HPDE6-E6E7 (cell line): ENCODE data around the gene SLC17A3.

ENCODE experiments used
- DNase-seq: peaks from one replicate; pipeline ENCODE4 v3.0.0; 2011; ENCODE audit warnings: missing footprints; ENCODE audit errors: extremely low spot score

The SLC17A3 gene

GRCh38 chr6:25889877-25890853 is 16.1 kb upstream of the SLC17A3 start:
- no peak for DNase-seq

GRCh38 chr6:25888626-25889025 is 14.6 kb upstream of the SLC17A3 start:
- DNase-seq: no peak

GRCh38 chr6:25886066-25886465 is 12.0 kb upstream of the SLC17A3 start:
- no peak for DNase-seq

- DNase-seq: peak; percentile 16
These were observed 9.9 kb upstream of the SLC17A3 start for GRCh38 chr6:25883991-25884390.

- no peak for DNase-seq
These were observed 9.5 kb upstream of the SLC17A3 start for GRCh38 chr6:25883536-25883935.

- DNase-seq: no peak
These were observed 8.0 kb upstream of the SLC17A3 start for GRCh38 chr6:25882051-25882496.

GRCh38 chr6:25880601-25881000 is 6.6 kb upstream of the SLC17A3 start:
- no peak for DNase-seq

- no peak for DNase-seq
These were observed 4.8 kb upstream of the SLC17A3 start for GRCh38 chr6:25878721-25879322.

- DNase-seq: no peak
These were observed 2.0 kb upstream of the SLC17A3 start for GRCh38 chr6:25875926-25876602.

GRCh38 chr6:25875563-25875905 is 1.5 kb upstream of the SLC17A3 start:
- DNase-seq: no peak

- no peak for DNase-seq
These were observed 949 bp upstream of the SLC17A3 start for GRCh38 chr6:25874822-25875562.

- no peak for DNase-seq
These were observed 1.2 kb downstream of the SLC17A3 start for GRCh38 chr6:25872814-25873213.

GRCh38 chr6:25869840-25870239 is 4.2 kb downstream of the SLC17A3 start:
- DNase-seq: no peak

- no peak for DNase-seq
These were observed 5.4 kb downstream of the SLC17A3 start for GRCh38 chr6:25868436-25869183.

- no peak for DNase-seq
These were observed 8.0 kb downstream of the SLC17A3 start for GRCh38 chr6:25866011-25866410.

- no peak for DNase-seq
These were observed 10.7 kb downstream of the SLC17A3 start for GRCh38 chr6:25863360-25863759.

- no peak for DNase-seq
These were observed 11.8 kb downstream of the SLC17A3 start for GRCh38 chr6:25862199-25862598.

- DNase-seq: no peak
These were observed 21.3 kb downstream of the SLC17A3 start for GRCh38 chr6:25852756-25853155.

GRCh38 chr6:25851961-25852360 is 22.1 kb downstream of the SLC17A3 start:
- no peak for DNase-seq

- no peak for DNase-seq
These were observed 29.5 kb downstream of the SLC17A3 start for GRCh38 chr6:25844518-25844917.

GRCh38 chr6:25842526-25842925 is 31.5 kb downstream of the SLC17A3 start:
- no peak for DNase-seq
